Measurements from ENCODE around the gene PRKCZ.
A peak's percentile ranks its signal among the peaks of the same experiment; 100 is the strongest.

Gene PRKCZ

DNA sequence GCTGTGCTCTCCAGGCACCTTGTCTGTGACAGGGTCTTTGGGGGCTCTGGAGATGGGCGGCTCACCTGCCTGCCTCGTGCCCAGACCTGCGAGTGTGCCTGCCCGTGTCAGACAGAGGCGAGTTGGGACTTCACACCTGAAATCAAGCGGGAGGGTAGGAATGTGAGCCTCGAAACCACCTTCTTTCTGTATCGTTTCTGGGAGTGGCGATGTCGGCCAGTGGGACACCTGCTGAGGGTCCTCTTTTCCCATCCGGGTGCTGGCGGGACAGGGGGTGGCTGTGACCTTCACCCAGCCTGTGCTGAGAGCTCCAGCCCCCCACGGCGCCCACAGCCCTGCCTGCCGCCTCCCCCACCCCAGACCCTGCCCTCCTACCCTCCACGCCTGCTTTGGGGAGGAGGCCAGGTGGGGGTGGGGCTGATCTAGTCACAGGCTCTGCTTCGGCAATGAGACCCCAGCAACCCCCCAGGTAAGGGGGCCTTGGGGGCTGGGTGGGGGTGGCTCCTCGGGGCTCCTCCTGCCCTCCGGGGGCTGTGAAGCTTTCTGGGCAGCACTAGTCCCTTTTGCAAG is 160.0 kb downstream of the PRKCZ start:
- peaks cover 91% of the 10 kb centered on the region for H3K27me3 ChIP-seq
- H3K9me3 ChIP-seq, result no peaks in the 10 kb centered on the region
- TF ChIP-seq, protein P1, sequence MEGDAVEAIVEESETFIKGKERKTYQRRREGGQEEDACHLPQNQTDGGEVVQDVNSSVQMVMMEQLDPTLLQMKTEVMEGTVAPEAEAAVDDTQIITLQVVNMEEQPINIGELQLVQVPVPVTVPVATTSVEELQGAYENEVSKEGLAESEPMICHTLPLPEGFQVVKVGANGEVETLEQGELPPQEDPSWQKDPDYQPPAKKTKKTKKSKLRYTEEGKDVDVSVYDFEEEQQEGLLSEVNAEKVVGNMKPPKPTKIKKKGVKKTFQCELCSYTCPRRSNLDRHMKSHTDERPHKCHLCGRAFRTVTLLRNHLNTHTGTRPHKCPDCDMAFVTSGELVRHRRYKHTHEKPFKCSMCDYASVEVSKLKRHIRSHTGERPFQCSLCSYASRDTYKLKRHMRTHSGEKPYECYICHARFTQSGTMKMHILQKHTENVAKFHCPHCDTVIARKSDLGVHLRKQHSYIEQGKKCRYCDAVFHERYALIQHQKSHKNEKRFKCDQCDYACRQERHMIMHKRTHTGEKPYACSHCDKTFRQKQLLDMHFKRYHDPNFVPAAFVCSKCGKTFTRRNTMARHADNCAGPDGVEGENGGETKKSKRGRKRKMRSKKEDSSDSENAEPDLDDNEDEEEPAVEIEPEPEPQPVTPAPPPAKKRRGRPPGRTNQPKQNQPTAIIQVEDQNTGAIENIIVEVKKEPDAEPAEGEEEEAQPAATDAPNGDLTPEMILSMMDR (IDR thresholded peaks at IDR 0.05), result no peak
- H3K36me3 ChIP-seq, result no peaks in the 10 kb centered on the region
- no peak overlapping the region for H3K4me3 ChIP-seq (ENCODE audit: low read depth in 1 of 2, low read length in 1 of 2)
- peaks cover 15 to 22% of the 10 kb centered on the region in 2 experiments for H3K4me1 ChIP-seq (ENCODE audit: control insufficient read depth in 1 of 2, insufficient read depth in 1 of 2, low read depth in 1 of 2, low read length in 1 of 2)
- no peak overlapping the region for H3K27ac ChIP-seq

DNA sequence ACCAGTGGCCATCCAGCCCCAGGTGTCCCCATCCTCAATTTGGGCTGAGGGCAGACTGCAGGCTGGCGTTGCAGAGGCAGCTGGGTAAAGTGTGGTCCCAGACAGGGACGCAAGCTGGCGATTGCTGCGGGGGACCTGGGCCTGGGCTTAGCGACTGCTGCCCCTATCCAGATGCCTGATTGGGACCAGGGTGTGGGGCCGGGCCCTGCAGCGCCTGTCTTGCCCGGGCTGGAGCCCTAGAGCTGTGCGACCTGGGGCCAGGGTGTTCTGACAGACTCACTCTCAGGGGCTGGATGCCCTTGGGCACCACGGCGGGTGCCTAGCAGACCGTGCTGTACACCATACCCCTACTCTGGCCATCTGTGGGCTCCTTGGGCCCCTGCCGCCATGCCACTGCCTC is 160.6 kb downstream of the PRKCZ start:
- peaks cover 11 to 16% of the 10 kb centered on the region in 2 experiments for H3K4me1 ChIP-seq (ENCODE audit: control insufficient read depth in 1 of 2, insufficient read depth in 1 of 2, low read depth in 1 of 2, low read length in 1 of 2)
- TF ChIP-seq, protein P1 (IDR thresholded peaks at IDR 0.05), result no peak
- no peaks in the 10 kb centered on the region for H3K36me3 ChIP-seq
- no peak overlapping the region for H3K27ac ChIP-seq
- H3K4me3 ChIP-seq (ENCODE audit: low read depth in 1 of 2, low read length in 1 of 2), result no peak overlapping the region
- peaks cover 88% of the 10 kb centered on the region for H3K27me3 ChIP-seq
- no peaks in the 10 kb centered on the region for H3K9me3 ChIP-seq

DNA sequence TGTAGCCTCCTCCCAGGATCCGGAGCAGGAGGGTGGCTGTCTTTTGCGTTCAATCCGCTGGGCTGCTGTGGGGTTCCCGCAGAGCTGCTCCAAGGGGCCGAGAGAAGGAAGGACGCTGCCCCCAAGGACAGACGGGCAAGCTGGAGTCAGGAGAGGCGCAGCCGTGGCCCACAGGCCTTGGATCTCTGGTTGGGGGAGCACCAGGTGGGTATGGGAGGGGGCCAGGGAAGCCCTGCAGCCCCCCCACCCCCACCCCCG is 162.0 kb downstream of the PRKCZ start:
- peaks cover 82% of the 10 kb centered on the region for H3K27me3 ChIP-seq
- H3K4me3 ChIP-seq (ENCODE audit: low read depth in 1 of 2, low read length in 1 of 2), result no peak overlapping the region
- TF ChIP-seq, protein P1 (IDR thresholded peaks at IDR 0.05), result no peak
- no peaks in the 10 kb centered on the region for H3K36me3 ChIP-seq
- H3K4me1 ChIP-seq (ENCODE audit: control insufficient read depth in 1 of 2, insufficient read depth in 1 of 2, low read depth in 1 of 2, low read length in 1 of 2), result peaks cover 9 to 14% of the 10 kb centered on the region in 2 experiments
- H3K27ac ChIP-seq, result no peak overlapping the region
- no peaks in the 10 kb centered on the region for H3K9me3 ChIP-seq

DNA sequence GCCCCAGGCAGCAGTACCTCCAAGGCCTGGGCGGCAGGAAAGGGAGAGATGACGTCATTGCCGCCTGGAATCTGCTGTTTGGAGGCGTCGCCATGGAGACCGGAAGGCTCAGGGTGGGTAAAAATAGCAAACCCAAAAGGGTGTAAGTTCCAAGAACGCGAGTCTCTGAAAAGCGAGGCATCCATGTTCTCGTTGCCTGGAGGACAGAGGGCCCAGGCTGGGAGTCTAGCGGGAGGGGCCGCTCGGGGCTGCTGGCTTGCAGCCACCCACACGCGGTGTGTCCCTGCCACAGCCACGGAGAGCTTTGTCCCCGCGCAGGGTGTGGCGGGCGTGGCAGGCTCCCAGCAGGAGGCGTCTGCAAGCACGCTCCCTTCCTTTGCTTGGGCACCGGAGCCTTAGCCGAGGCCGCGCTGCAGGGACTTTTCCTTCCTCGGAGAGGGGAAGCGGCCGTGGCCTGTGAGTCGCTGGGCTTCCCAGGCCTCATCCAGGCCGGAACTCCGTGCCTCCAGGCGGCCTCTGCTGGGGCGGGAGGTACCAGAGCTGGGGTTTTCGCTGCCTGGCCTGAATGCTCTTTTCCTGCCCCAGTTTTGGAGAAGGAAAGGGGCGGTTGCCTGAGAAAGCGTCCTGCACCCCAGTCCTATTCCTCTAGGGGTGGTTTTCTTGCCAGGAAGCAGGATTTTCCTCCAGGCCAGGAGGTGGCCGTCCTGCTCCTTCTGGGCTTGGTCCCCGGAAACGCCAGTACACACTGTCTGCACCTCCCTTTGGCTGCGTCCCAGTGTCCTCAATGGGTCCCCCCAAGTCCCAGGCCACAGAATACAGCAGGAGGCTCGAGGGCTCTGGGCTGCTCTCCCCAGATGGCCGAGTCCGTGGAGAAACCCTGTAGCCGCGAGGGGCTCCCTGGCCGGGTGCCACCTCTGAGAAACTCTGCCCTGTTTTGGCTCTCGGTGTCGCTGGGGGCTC is 162.6 kb downstream of the PRKCZ start:
- Histone ChIP-seq H3K27ac (peak overlapping the region; percentile 4), H3K36me3 (no peaks in the 10 kb centered on the region), H3K9me3 (no peaks in the 10 kb centered on the region), H3K4me3 (ENCODE audit: low read depth in 1 of 2, low read length in 1 of 2) (peak overlapping the region; percentile 25 to 45), H3K4me1 (ENCODE audit: control insufficient read depth in 1 of 2, insufficient read depth in 1 of 2, low read depth in 1 of 2, low read length in 1 of 2) (peaks cover 9 to 14% of the 10 kb centered on the region in 2 experiments), H3K27me3 (peaks cover 78% of the 10 kb centered on the region)
- TF ChIP-seq, protein P1 (IDR thresholded peaks at IDR 0.05), result peak; percentile 21

DNA sequence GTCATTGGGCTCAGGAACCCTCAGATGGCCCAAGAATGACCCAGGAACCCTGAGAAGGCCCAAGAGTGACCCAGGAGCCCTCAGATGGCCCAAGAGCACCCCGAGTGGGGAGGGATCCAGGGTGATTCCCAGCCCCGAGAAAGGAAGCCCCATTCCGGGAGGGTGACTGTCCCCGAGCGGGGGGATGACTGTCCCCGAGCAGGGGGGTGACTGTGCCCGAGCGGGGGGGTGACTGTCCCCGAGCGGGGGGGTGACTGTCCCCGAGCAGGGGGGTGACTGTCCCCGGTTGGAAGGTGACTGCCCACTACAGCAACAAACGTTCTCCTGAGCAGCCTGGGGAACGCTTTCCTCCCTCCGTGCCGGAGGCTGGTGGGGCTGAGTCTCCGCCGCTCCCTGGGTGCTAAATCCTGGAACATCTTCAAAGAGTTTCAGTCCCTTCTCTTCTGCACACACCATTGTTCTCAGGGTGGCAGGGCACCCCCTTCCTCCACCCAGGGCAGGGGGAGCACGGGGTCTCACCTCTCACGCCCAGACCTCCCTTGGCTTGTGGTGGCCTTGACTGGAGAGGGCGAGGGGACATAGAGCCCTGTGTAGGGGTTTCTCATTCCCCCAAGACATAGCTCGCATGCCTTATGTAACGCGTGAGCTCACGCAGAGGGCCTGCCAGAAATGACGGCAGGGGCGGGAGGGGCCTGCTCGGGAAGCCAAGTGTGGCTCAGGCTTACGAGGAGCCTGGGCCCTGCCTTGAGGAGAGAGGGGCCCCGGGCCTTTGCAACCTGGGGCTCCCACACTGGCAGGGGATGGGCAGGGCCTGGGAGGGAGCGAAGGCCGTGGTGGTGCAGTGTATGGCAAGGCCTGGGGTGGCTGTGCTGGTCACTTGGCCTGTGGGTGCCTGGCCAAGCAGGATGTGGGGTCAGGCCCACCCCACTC is 163.6 kb downstream of the PRKCZ start:
- no peaks in the 10 kb centered on the region for H3K9me3 ChIP-seq
- peaks cover 9 to 14% of the 10 kb centered on the region in 2 experiments for H3K4me1 ChIP-seq (ENCODE audit: control insufficient read depth in 1 of 2, insufficient read depth in 1 of 2, low read depth in 1 of 2, low read length in 1 of 2)
- no peak overlapping the region for H3K4me3 ChIP-seq (ENCODE audit: low read depth in 1 of 2, low read length in 1 of 2)

More for the DNA sequence above, 163.6 kb downstream of the PRKCZ start:
- no peaks in the 10 kb centered on the region for H3K36me3 ChIP-seq
- H3K27me3 ChIP-seq, result peaks cover 73% of the 10 kb centered on the region
- H3K27ac ChIP-seq, result no peak overlapping the region
- TF ChIP-seq, protein P1 (IDR thresholded peaks at IDR 0.05), result no peak
